T-helper 1 cell treated with Interleukin-12 subunit alpha and Interleukin-12 subunit beta and Interleukin-4 antibody, amounts not matched to agents 30 μg/mL and 1 μg/mL, for 36 hours (primary cell): ENCODE results near the gene CCDC97.

Experiments used
- H3K27ac Mint-ChIP-seq: one replicate; pipeline ENCODE4 v1.8.0; 2021; ENCODE audit warnings: mild to moderate bottlenecking, mixed read lengths
- H3K27me3 Mint-ChIP-seq: one replicate; pipeline ENCODE4 v1.8.0; 2021; ENCODE audit warnings: low read depth, mixed read lengths
- H3K36me3 Mint-ChIP-seq: one replicate; pipeline ENCODE4 v1.8.0; 2021; ENCODE audit warnings: low read depth, mixed read lengths
- H3K4me1 Mint-ChIP-seq: one replicate; pipeline ENCODE4 v1.8.0; 2021; ENCODE audit warnings: low read depth, mixed read lengths
- H3K4me3 Mint-ChIP-seq: one replicate; pipeline ENCODE4 v1.8.0; 2021; ENCODE audit warnings: mild to moderate bottlenecking, moderate library complexity, mixed read lengths
- H3K9me3 Mint-ChIP-seq: one replicate; pipeline ENCODE4 v1.8.0; 2021; ENCODE audit warnings: mixed read lengths

The CCDC97 gene

DNA sequence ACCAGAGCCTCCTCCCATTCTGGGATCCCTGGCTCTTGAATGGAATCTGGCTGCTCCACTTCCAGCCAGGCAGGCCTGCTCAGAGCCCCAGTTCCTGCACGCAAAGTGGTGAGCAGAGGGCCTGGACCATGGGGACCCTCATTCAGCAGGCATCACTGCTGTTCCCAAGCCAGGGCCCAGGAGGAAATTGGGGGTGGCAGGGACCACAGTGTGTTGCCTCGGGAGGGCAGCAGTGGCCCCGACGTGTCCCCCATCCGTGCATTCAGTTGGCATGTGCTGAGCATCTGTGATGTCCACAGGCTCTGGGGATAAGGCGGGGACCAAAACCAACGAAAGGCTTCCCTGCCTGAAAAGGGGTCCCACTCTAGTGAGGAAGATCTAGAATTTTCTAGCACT lies 11.2 kb downstream of the CCDC97 start:
- Mint-ChIP-seq H3K9me3 (no peaks in the 10 kb centered on the region), H3K36me3 (peaks cover 47% of the 10 kb centered on the region), H3K4me1 (peaks cover 21% of the 10 kb centered on the region), H3K27ac (no peak overlapping the region), H3K27me3 (no peaks in the 10 kb centered on the region), H3K4me3 (no peak overlapping the region)

DNA sequence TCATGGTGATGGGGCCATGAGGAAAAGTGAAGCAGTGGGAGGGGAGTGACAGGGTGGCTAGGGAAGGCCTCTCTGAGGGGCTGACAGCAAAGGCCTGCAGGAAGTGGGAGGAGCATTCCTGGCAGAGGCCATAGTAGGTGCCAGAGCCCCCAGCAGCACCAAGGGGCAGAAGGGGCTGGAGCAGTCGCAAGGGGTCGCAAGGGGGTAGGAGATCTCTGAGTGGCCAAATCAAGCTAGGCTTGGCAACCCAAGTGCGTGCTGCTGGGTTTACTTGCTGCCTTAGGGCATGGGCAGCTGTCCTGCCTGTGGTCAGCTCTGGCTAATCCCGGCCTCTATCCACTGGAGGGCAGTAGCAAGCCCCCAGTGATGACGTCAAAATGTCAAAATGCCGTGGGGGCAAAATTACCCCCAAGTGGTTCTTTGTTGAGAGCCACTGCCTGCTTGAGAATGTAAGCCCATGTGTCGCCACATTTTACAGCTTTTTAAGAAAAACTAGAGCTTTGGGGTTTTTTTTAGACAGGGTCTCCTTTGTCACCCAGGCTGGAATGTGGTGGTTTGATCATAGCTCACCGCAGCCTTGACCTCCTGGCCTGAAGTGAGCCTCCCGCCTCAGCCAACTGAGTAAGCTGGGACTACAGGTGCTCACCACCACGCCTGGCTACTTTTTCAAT lies 11.8 kb downstream of the CCDC97 start:
- Mint-ChIP-seq H3K27ac (no peak overlapping the region), H3K4me3 (no peak overlapping the region), H3K36me3 (peaks cover 45% of the 10 kb centered on the region), H3K4me1 (peaks cover 26% of the 10 kb centered on the region), H3K9me3 (no peaks in the 10 kb centered on the region), H3K27me3 (no peaks in the 10 kb centered on the region)

DNA sequence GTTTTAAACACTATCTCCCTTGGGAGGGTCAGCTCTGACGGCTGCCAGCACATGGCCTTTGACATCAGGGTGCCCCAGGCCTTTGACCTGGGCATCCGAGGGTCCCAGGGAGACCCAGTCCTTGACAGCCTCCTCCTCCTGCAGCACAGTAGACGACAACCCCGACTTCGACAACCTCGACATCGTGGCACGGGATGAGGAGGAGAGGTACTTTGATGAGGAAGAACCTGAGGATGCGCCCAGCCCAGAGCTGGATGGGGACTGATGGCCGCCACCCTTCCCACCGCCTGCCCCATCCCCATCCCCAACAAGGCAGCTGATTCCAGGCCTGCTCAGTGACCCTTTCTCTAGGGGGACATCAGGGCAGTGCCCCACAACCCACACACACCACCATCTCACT lies 12.5 kb downstream of the CCDC97 start:
- no peaks in the 10 kb centered on the region for H3K27me3 Mint-ChIP-seq
- H3K36me3 Mint-ChIP-seq: peaks cover 42% of the 10 kb centered on the region
- no peak overlapping the region for H3K4me3 Mint-ChIP-seq
- H3K4me1 Mint-ChIP-seq: peaks cover 26% of the 10 kb centered on the region
- H3K9me3 Mint-ChIP-seq: no peaks in the 10 kb centered on the region
- peak overlapping the region; percentile 59 for H3K27ac Mint-ChIP-seq

DNA sequence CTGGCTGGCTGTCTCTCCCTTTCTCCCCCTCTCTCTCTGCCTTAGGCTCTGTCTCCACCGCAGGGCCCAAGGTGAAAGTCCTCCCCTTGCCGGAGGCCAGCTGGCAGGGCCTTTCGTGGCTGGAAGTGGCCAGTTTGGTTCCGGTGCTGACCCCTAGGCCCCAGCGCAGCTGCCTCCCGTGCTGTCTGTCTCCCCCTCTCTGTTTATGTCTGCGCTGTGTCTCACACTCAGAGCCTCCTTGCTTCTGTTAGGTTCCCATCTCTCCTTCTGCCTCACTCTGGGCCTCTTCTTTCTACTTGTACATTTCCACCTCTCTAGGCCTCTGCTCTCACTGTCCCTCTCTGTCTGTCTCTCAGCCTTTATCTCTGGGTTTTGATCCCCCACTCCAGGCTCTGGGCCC lies 13.1 kb downstream of the CCDC97 start:
- peaks cover 40% of the 10 kb centered on the region for H3K36me3 Mint-ChIP-seq
- no peaks in the 10 kb centered on the region for H3K27me3 Mint-ChIP-seq
- no peak overlapping the region for H3K4me3 Mint-ChIP-seq
- peaks cover 29% of the 10 kb centered on the region for H3K4me1 Mint-ChIP-seq
- no peaks in the 10 kb centered on the region for H3K9me3 Mint-ChIP-seq
- H3K27ac Mint-ChIP-seq: peak overlapping the region; percentile 59

DNA sequence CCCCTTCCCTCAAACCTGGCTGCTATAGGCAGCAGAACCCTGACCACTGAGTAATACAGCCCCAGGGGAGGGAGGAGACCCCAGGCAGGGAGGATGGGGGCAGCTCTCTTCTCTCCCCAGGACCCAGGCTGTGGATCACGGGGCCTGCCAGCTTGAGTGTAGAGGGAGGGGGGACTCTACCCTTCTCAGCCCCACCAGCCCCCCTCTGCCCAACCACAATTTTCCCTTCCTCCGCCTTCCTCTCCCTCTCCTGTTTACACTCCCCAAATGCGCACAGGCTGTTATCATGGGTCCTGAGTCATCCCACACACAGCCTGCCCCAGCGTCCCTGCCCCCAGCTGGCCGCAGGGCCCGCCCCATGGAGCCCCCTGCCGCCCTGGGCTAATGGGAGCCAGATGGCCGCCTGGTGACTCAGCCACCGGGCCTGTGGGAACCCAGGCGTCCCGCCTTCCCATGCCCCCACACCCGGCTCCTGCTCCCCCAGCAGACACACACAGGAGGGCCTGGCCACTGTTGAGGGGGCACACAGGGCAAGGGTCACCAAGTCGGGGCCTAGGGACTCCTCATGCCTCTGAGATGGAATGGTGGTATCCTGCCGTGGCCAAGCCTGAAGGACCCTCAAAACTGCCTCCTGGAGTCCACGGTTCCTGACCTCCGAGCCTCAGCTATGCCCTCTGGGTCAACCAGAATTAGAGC lies 13.6 kb downstream of the CCDC97 start:
- Mint-ChIP-seq H3K27me3 (no peaks in the 10 kb centered on the region), H3K27ac (peak overlapping the region; percentile 21), H3K9me3 (no peaks in the 10 kb centered on the region), H3K4me1 (peaks cover 34% of the 10 kb centered on the region), H3K4me3 (no peak overlapping the region), H3K36me3 (peaks cover 40% of the 10 kb centered on the region)

DNA sequence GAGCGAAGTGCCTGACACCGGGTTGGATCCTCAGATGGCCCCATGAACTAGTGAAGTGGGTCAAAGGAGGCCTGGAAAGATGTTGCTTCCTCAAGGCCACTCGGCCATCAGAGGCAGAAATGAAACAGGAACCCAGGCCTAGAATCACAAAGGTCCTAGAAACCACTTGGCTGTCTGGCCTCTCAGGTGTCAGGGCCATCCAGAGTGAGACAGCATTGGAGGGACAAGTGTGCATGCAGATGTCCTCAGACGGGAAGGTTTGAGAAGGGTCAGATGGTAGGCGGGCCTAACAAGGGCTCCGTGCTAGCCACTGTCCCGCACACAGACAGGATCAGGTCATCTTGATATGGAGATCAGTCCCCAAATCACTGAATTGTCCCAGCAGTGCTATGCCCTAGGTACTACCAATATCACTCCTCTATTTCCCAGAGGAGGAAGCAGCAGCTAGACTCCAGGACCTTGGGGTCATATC lies 14.3 kb downstream of the CCDC97 start:
- Mint-ChIP-seq H3K4me3 (no peak overlapping the region), H3K36me3 (peaks cover 44% of the 10 kb centered on the region), H3K27me3 (no peaks in the 10 kb centered on the region), H3K27ac (peak overlapping the region; percentile 58), H3K4me1 (peaks cover 41% of the 10 kb centered on the region), H3K9me3 (no peaks in the 10 kb centered on the region)

DNA sequence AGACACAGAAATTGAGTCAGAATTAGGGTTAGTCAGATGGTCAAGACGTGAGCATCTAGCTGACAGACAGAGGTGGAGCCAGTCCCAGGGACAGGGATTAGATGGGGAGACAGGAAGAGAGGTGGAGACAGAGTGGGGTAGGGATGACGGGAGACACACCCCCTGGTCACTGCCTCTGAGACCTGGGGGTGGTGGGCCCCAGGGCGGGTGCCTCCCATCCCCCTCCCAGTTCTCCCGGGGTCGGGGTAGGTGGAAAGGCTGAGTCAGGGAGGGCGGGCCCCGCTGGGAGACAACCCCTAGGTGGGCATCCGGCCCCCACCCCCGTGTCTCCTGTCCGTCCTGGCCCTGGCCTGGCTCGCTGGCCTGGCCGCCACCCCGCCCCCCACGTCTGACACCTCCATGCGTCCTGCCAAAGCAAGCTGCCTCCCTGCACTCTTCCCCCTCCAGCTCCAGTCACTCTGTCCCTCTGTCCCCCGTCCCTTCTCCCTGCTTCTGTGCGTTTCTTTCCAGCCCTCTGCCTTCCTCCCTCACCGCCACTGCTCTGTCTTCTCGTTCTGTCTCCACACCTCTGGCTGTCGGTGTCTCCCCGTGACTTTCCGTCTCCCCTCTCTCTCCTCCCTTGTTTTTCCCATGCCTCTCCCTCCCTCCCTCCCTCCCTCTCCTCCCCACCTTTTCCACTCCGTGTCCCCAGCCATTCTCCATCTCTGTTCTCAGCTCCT lies 15.1 kb downstream of the CCDC97 start:
- H3K36me3 Mint-ChIP-seq: peaks cover 42% of the 10 kb centered on the region
- H3K4me1 Mint-ChIP-seq: peaks cover 41% of the 10 kb centered on the region
- H3K4me3 Mint-ChIP-seq: peak overlapping the region; percentile 18
- H3K27me3 Mint-ChIP-seq: no peaks in the 10 kb centered on the region
- H3K27ac Mint-ChIP-seq: peak overlapping the region; percentile 67
- no peaks in the 10 kb centered on the region for H3K9me3 Mint-ChIP-seq

DNA sequence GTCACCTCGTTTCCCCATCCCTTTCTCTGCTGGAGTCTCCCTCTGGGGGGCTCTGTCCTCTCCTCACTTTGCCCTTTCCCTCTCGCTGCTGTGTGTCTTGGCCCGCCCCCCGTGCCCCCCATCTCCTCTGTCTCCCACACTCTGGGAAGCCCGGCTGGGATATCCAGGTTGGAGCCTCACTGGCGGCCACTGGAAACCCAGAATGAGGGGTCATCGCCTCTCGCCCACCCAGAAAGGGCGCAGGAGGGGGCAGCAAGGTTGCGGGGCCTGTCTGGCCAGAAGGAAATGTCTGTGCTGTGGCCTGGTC lies 15.6 kb downstream of the CCDC97 start:
- Mint-ChIP-seq H3K4me1 (peaks cover 44% of the 10 kb centered on the region), H3K36me3 (peaks cover 45% of the 10 kb centered on the region), H3K27me3 (no peaks in the 10 kb centered on the region), H3K4me3 (no peak overlapping the region), H3K27ac (no peak overlapping the region), H3K9me3 (no peaks in the 10 kb centered on the region)

DNA sequence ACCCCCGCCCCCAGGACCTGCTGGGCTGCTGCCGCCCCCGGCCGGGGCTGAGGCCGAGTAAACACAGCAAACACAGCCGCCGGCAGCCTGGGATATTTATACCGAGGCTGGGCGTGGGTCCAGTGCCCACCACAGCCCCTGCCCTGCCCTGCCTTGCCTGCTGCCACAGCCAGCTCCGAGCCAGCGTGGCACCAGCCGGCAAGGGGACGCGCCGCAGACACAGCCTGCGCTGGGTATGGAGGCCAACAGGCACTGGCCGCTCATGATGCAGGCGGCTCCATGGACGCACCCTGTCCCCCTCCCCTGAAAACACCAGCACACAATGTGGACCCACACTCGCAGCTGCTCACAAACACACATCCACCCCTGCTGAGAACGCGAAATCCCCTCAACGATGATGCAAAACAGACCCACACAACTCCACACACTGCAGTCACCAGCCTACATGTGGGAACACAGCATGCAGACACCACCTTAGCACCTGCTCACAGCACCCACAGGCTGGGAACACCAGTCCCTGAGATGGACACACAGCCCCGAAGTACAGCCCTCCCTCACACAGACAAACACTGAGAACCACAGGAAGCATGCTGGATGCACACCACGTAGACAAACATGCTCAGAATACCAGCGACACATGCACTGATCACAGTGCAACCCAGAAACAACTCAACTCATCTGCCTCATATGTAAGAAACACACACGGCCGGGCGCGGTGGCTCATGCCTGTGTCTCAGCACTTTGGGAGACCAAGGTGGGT lies 16.2 kb downstream of the CCDC97 start:
- Mint-ChIP-seq H3K4me3 (peak overlapping the region; percentile 65), H3K36me3 (peaks cover 43% of the 10 kb centered on the region), H3K9me3 (no peaks in the 10 kb centered on the region), H3K27ac (peak overlapping the region; percentile 89), H3K4me1 (peaks cover 45% of the 10 kb centered on the region), H3K27me3 (no peaks in the 10 kb centered on the region)

DNA sequence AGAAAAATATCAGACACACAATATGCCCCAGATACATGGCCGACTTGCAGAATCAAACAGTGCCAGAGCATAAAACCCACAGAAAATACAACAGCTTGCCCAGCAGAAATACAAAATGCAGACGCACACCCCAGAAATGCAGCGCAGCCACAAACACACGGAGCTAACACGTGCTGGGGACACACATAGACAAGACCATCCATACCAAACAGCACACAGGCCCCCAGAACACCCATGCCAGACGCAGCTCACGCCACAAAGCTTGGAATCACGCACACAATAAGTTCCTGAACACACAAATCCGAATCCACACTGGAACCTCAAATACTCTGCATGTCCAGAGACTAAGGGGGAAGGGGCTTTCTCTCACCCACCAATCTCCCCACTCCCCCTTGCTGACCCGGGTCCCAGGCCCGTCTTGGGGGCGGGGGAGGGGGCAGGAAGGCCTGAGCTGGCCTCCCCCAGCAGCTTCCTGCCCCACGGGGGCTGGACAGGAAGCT lies 17.2 kb downstream of the CCDC97 start:
- Mint-ChIP-seq H3K9me3 (no peaks in the 10 kb centered on the region), H3K4me3 (peak overlapping the region; percentile 65), H3K4me1 (peaks cover 52% of the 10 kb centered on the region), H3K36me3 (peaks cover 50% of the 10 kb centered on the region), H3K27me3 (no peaks in the 10 kb centered on the region), H3K27ac (peak overlapping the region; percentile 89)

DNA sequence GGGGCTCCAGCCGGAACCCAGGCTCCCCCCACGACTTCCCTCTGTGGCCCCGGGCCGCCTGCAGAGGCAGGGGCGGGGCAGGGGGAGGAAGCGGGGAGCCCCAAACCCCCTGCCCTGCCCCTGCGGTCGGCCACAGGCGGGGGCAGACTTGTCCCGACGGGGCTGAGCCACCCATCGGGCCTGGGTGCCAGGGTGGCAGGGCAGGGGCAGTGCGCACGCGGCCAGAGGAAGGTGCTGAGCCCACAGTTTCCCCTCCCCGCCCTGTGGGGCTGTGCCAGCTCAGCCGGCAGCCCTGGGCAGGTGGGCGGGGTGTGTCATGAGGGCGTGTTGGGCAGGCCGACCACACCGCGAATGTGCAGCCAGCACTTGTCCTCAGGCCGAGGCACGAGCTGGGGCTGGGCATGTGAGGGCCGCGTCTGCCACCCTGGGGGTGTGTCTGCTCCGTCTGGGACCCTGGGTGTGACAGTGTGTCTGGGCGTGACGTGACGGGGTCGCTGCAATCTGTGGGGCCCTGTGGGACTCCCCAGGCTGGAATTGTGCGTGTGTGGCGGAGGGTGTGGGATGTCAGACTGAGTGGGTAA lies 17.7 kb downstream of the CCDC97 start:
- no peaks in the 10 kb centered on the region for H3K9me3 Mint-ChIP-seq
- no peaks in the 10 kb centered on the region for H3K27me3 Mint-ChIP-seq
- peak overlapping the region; percentile 80 for H3K4me3 Mint-ChIP-seq
- peak overlapping the region; percentile 86 for H3K27ac Mint-ChIP-seq
- peaks cover 56% of the 10 kb centered on the region for H3K4me1 Mint-ChIP-seq
- H3K36me3 Mint-ChIP-seq: peaks cover 53% of the 10 kb centered on the region

DNA sequence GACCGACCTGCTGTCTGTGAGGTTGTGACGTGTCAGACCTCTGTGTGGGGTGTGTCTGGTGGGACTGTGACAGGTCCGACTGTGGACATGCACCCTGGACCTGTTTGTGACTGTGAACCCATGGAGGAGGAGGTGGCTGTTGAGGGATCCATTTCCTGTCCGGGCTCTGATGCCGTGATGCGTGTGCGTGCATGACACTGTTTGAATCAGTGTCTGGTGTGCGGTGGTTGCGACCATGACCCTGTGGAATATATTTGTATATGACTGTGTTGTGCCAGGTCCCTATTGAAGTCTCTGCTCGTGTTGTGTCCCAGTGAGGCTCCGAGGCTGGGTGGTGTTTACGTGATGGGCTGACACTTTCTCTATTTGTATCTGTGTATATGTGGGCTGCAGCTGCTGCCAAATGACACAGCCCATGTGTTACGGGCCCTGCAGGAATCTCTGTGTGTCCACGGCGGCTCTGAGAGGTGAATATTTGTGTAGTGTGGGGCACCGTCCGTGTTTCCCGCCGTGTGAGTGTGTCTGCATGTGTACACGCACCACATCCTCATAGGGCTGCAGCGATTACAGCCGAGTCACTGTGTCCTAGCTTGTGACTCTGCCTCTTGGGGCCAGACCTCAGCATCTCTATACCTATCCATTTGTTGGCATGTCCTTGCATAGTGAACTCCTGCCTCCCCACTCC lies 18.3 kb downstream of the CCDC97 start:
- peak overlapping the region; percentile 86 for H3K27ac Mint-ChIP-seq
- H3K4me3 Mint-ChIP-seq: peak overlapping the region; percentile 80
- H3K27me3 Mint-ChIP-seq: no peaks in the 10 kb centered on the region
- H3K36me3 Mint-ChIP-seq: peaks cover 49% of the 10 kb centered on the region
- peaks cover 58% of the 10 kb centered on the region for H3K4me1 Mint-ChIP-seq
- H3K9me3 Mint-ChIP-seq: no peaks in the 10 kb centered on the region

DNA sequence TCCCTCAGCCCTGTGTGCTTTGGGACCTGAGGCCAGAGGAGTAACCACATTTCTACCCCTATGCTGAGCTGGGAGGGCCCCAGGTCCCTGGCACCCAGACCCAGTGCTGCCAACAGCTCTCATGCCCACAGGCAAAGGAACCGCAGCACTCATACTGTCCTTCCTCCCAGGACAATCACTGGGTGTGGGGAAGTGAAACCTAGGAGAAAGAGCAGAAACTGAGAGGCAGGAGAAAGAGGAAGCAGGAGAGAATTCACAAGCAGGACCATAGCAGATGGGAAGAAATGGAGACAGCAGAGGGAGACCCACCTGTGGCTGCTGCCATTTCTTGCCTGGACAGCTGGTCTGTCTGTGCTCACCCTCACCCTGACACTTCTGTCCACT lies 18.9 kb downstream of the CCDC97 start:
- Mint-ChIP-seq H3K9me3 (no peaks in the 10 kb centered on the region), H3K36me3 (peaks cover 49% of the 10 kb centered on the region), H3K4me3 (peak overlapping the region; percentile 80), H3K27me3 (no peaks in the 10 kb centered on the region), H3K27ac (peak overlapping the region; percentile 86), H3K4me1 (peaks cover 58% of the 10 kb centered on the region)
